IMR-90 (cell line): ENCODE data around the gene PLEKHA8. TPM values are rescaled to one million over a fixed set of nuclear protein-coding genes. Genes with fewer than 3 reads are reported as not detected.

ENCODE experiments used
- ATAC-seq: fragments of 200-7000 bp; cut with Tn5 transposase; 2 replicates; pipeline ENCODE4 v1.9.1; 2020; ENCODE audit warnings: low read depth, mild to moderate bottlenecking, moderate library complexity
- BruUV-seq: library from RNA; stranded (reverse); fragments of 400-500 nt; replicated peaks from 2 replicates; lab custom pipeline; 2021; lab: Mats Ljungman, UMichigan
- CTCF ChIA-PET: fragments of 300-600 bp; formaldehyde crosslinking; extraction: SDS; loops from one replicate; lab custom pipeline; 2021; ENCODE audit warnings: antibody characterized with exemption; lab: Yijun Ruan, JAX
- POLR2A ChIA-PET: fragments of 300-600 bp; sonication (Branson Sonifier 250); formaldehyde crosslinking; loops from one replicate; lab custom pipeline; 2022; ENCODE audit warnings: antibody characterized with exemption; ENCODE audit not compliant: unreplicated experiment; lab: Charles Lee
- DNase-seq: peaks from one replicate; pipeline ENCODE4 v3.0.0; 2013
- H2AFZ ChIP-seq: replicated peaks from 2 replicates; pipeline ENCODE3; 2013; ENCODE audit warnings: low read length, mild to moderate bottlenecking; ENCODE audit not compliant: poor library complexity
- H2AK5ac ChIP-seq: 2 replicates; pipeline ENCODE4 v1.6.1; 2013; ENCODE audit warnings: low read depth, low read length, inconsistent platforms
- H2AK9ac ChIP-seq: replicated peaks from 2 replicates; pipeline ENCODE3; 2013; ENCODE audit warnings: mild to moderate bottlenecking, low read depth, low read length, moderate library complexity; ENCODE audit not compliant: poor library complexity
- H2BK120ac ChIP-seq: 2 replicates; pipeline ENCODE4 v1.6.1; 2013; ENCODE audit warnings: low read depth, low read length, inconsistent platforms
- H2BK15ac ChIP-seq: 3 replicates; pipeline ENCODE4 v1.6.1; 2013; ENCODE audit warnings: low read depth, low read length, inconsistent platforms
- H2BK20ac ChIP-seq: 2 replicates; pipeline ENCODE4 v1.6.1; 2013; ENCODE audit warnings: low read depth, mild to moderate bottlenecking, inconsistent platforms, low read length, moderate library complexity
- H2BK5ac ChIP-seq: 2 replicates; pipeline ENCODE4 v1.6.1; 2013; ENCODE audit warnings: mild to moderate bottlenecking, low read depth, low read length, inconsistent platforms; ENCODE audit not compliant: poor library complexity, severe bottlenecking
- H3K14ac ChIP-seq: replicated peaks from 2 replicates; pipeline ENCODE4 v1.6.1; 2013; ENCODE audit warnings: low read depth, low read length, inconsistent platforms
- H3K18ac ChIP-seq: 2 replicates; pipeline ENCODE4 v1.6.1; 2013; ENCODE audit warnings: low read depth, low read length, control low read depth
- H3K23ac ChIP-seq: 2 replicates; pipeline ENCODE4 v1.6.1; 2013; ENCODE audit warnings: low read depth, low read length, inconsistent platforms
- H3K27ac ChIP-seq: 2 replicates; pipeline ENCODE4 v1.5.1; 2013; ENCODE audit warnings: mild to moderate bottlenecking, control low read depth, low read length; ENCODE audit not compliant: insufficient read depth
- H3K27me3 ChIP-seq: 2 replicates; pipeline ENCODE4 v1.6.1; 2013; ENCODE audit warnings: low read length; ENCODE audit not compliant: control insufficient read depth, insufficient read depth
- H3K36me3 ChIP-seq: 2 replicates; pipeline ENCODE4 v1.6.1; 2013; ENCODE audit warnings: low read length, mixed read lengths; ENCODE audit not compliant: control insufficient read depth, insufficient read depth
- H3K4ac ChIP-seq: 2 replicates; pipeline ENCODE4 v1.6.1; 2013; ENCODE audit warnings: low read depth, low read length, inconsistent platforms
- H3K4me1 ChIP-seq: 2 replicates; pipeline ENCODE4 v1.6.1; 2013; ENCODE audit warnings: low read length, mixed read lengths; ENCODE audit not compliant: control insufficient read depth, insufficient read depth
- H3K4me2 ChIP-seq: 2 replicates; pipeline ENCODE4 v1.6.1; 2013; ENCODE audit warnings: low read depth, mild to moderate bottlenecking, control low read depth, low read length, moderate library complexity
- H3K4me3 ChIP-seq: 2 replicates; pipeline ENCODE4 v1.5.1; 2013; ENCODE audit warnings: low read depth, mild to moderate bottlenecking, control low read depth, low read length, moderate library complexity; ENCODE audit not compliant: insufficient read depth
- H3K56ac ChIP-seq: 2 replicates; pipeline ENCODE4 v1.6.1; 2013; ENCODE audit warnings: low read length, inconsistent platforms; ENCODE audit not compliant: insufficient read depth; ENCODE audit errors: extremely low read depth
- H3K79me1 ChIP-seq, 2 experiments: 2 replicates each; pipeline ENCODE4 v1.6.1; 2013; ENCODE audit warnings: low read length in 2 of 2, inconsistent platforms in 1 of 2, low read depth in 1 of 2
- H3K9ac ChIP-seq: 2 replicates; pipeline ENCODE4 v1.6.1; 2013; ENCODE audit warnings: low read depth, low read length, control low read depth
- H3K9me1 ChIP-seq: 2 replicates; pipeline ENCODE4 v1.6.1; 2013; ENCODE audit warnings: low read length, inconsistent platforms; ENCODE audit not compliant: insufficient read depth
- H3K9me3 ChIP-seq: 2 replicates; pipeline ENCODE4 v1.6.1; 2013; ENCODE audit warnings: low read length; ENCODE audit not compliant: control insufficient read depth, insufficient read depth
- H4K20me1 ChIP-seq: 2 replicates; pipeline ENCODE4 v1.6.1; 2013; ENCODE audit warnings: low read length, inconsistent platforms; ENCODE audit not compliant: insufficient read depth
- H4K5ac ChIP-seq: 2 replicates; pipeline ENCODE4 v1.6.1; 2013; ENCODE audit warnings: mild to moderate bottlenecking, low read depth, low read length, control low read depth
- H4K8ac ChIP-seq, 2 experiments: 2 replicates each; pipeline ENCODE4 v1.6.1; 2013; ENCODE audit warnings: low read depth in 2 of 2, low read length in 2 of 2, control low read depth in 1 of 2, inconsistent platforms in 1 of 2
- H4K91ac ChIP-seq: 2 replicates; pipeline ENCODE4 v1.6.1; 2013; ENCODE audit warnings: low read depth, low read length, inconsistent platforms; ENCODE audit not compliant: insufficient read depth
- BHLHE40 ChIP-seq: fragments of 150-350 bp; IDR thresholded peaks from 2 replicates; pipeline ENCODE4 v1.6.1; 2016; ENCODE audit warnings: mild to moderate bottlenecking, low read depth, low read length
- CEBPB ChIP-seq: IDR thresholded peaks from 2 replicates; pipeline ENCODE4 v1.6.1; 2012; ENCODE audit warnings: low read depth, low read length, improper control_type of control experiment
- CHD1 ChIP-seq: IDR thresholded peaks from 2 replicates; pipeline ENCODE4 v1.6.1; 2012; ENCODE audit warnings: low read depth, low read length, improper control_type of control experiment
- FOS ChIP-seq: fragments of 150-350 bp; IDR thresholded peaks from 2 replicates; pipeline ENCODE4 v1.6.1; 2016; ENCODE audit warnings: low read depth, low read length
- MAFK ChIP-seq: IDR thresholded peaks from 2 replicates; pipeline ENCODE4 v1.6.1; 2012; ENCODE audit warnings: low read depth, low read length, improper control_type of control experiment
- MAZ ChIP-seq: IDR thresholded peaks from 2 replicates; pipeline ENCODE4 v1.6.1; 2012; ENCODE audit warnings: low read depth, mild to moderate bottlenecking, low read length, improper control_type of control experiment, moderate library complexity, borderline replicate concordance
- MXI1 ChIP-seq: IDR thresholded peaks from 2 replicates; pipeline ENCODE4 v1.6.1; 2012; ENCODE audit warnings: low read depth, mild to moderate bottlenecking, low read length, moderate library complexity, borderline replicate concordance
- NFE2L2 ChIP-seq: fragments of 150-350 bp; IDR thresholded peaks from 2 replicates; pipeline ENCODE4 v1.6.1; 2016; ENCODE audit warnings: low read depth, mild to moderate bottlenecking, low read length
- POLR2A ChIP-seq: IDR thresholded peaks from 2 replicates; pipeline ENCODE4 v1.6.1; 2012; ENCODE audit warnings: mild to moderate bottlenecking, low read depth, low read length
- RAD21 ChIP-seq: IDR thresholded peaks from 2 replicates; pipeline ENCODE4 v1.6.1; 2012; ENCODE audit warnings: low read length, improper control_type of control experiment
- RCOR1 ChIP-seq: IDR thresholded peaks from 2 replicates; pipeline ENCODE4 v1.6.1; 2012; ENCODE audit warnings: mild to moderate bottlenecking, low read length, improper control_type of control experiment; ENCODE audit not compliant: insufficient replicate concordance
- RFX5 ChIP-seq: IDR thresholded peaks from 2 replicates; pipeline ENCODE4 v1.8.0; 2012; ENCODE audit warnings: low read depth, mild to moderate bottlenecking, low read length, moderate library complexity
- SMC3 ChIP-seq: fragments of 150-350 bp; IDR thresholded peaks from 2 replicates; pipeline ENCODE4 v1.6.1; 2016; ENCODE audit warnings: low read depth, mild to moderate bottlenecking, antibody characterized with exemption, low read length, moderate library complexity
- USF2 ChIP-seq: fragments of 150-350 bp; IDR thresholded peaks from 2 replicates; pipeline ENCODE4 v1.6.1; 2017; ENCODE audit warnings: mild to moderate bottlenecking, antibody characterized with exemption, low read length, low read depth
- WGBS, 2 experiments: methylation state at CpG; one replicate each; pipeline versions ENCODE4 v1.1.5 to v1.1.7; 2013; ENCODE audit warnings: missing lambda C conversion rate in 2 of 2; ENCODE audit not compliant: insufficient read length in 1 of 2; ENCODE audit errors: extremely low coverage in 2 of 2; 5-methylcytosine and 5-hydroxymethylcytosine counted together
- dilution Hi-C: fragments of 300-500 bp; cut with HindIII; formaldehyde crosslinking; loops from one replicate; pipeline ENCODE4 v1.14.3; 2018; ENCODE audit warnings: low sequenced_read_pairs; ENCODE audit not compliant: unreplicated experiment
- in situ Hi-C: fragments of 300-500 bp; cut with MboI; formaldehyde crosslinking; loops from 3 replicates; pipeline ENCODE4 v1.14.3; 2019; ENCODE audit warnings: low sequenced_read_pairs, inconsistent platforms, mixed read lengths
- intact Hi-C: fragments of 100-400 bp; cut with micrococcal nuclease; formaldehyde crosslinking; loops from 2 replicates; pipeline ENCODE4 v1.10.0; 2022
- polyA plus RNA-seq, 3 experiments: library from polyadenylated mRNA; depleted of rRNA; stranded (reverse); fragments of >200 nt; gene quantifications; 2 replicates each; pipeline ENCODE4 v1.2.3, GENCODE V29; 2012; ENCODE audit warnings: low replicate concordance in 1 of 3
- total RNA-seq: library from RNA; depleted of rRNA; stranded (reverse); fragments of >200 nt; gene quantifications from 2 replicates; pipeline ENCODE4 v1.2.3, GENCODE V29; 2012
- TF ChIP-seq, protein P1 (sequence below): fragments of 150-350 bp; IDR thresholded peaks from 2 replicates; pipeline ENCODE4 v1.6.1; 2016; ENCODE audit warnings: low read depth, mild to moderate bottlenecking, low read length, moderate library complexity, borderline replicate concordance
- TF ChIP-seq, protein P2 (sequence below): conservative IDR thresholded peaks from 2 replicates; pipeline ENCODE4 v1.5.1; 2012; ENCODE audit warnings: mild to moderate bottlenecking, low read depth, low read length, improper control_type of control experiment

Gene PLEKHA8
- total and polyA plus RNA-seq, 2 of the 4 experiments (the other 2 are of a cell fraction): 3.6 to 9.7 TPM

DNA sequence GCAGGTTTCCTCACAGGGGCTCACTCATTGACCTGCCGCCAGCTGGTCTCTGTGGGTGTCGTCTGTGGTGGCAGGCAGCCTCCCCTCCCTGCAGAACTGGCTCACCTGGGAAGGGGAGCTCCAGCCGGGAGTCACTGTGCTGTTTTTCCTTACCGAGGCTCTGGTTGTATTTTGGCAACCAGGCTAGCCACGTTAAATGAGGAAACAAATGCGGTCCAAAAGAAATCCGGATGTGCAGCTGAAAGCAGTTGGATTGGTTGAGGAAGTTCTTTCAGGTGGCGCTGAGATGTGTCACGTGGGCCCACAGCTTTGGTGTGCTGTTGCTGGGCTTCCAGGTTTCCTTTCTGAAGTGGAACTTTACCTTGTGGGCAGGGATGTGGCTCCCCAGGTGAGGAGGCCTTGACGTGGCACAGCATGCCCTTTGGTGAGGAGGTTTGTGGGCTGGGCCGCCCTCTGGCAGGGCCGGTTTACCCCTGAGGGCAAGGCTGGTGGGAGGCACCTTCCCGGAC is 120.8 kb downstream of the PLEKHA8 start:
- intact Hi-C loops (no loop called here), dilution Hi-C loops (no loop called here), in situ Hi-C loops (no loop called here)
- Histone ChIP-seq H3K4me2 (no peak overlapping the region), H4K8ac (no peak overlapping the region), H3K27me3 (no peaks in the 10 kb centered on the region), H3K27ac (no peak overlapping the region), H4K20me1 (no peaks in the 10 kb centered on the region), H3K23ac (no peak overlapping the region), H2BK120ac (no peak overlapping the region), H4K91ac (no peak overlapping the region), H3K79me1 (peaks cover 0 to 3% of the 10 kb centered on the region in 2 experiments; a peak in 2 of 4 replicates), H3K9me3 (no peaks in the 10 kb centered on the region), H3K14ac (no peak overlapping the region), H2BK20ac (no peak overlapping the region), H2AK5ac (no peak overlapping the region), H2AK9ac (no peak overlapping the region), H2AFZ (no peak overlapping the region), H3K4me3 (no peak overlapping the region), H3K4me1 (peaks cover 3% of the 10 kb centered on the region; the same call in 1 of the 2 replicates), H3K36me3 (peaks cover 3% of the 10 kb centered on the region), H2BK15ac (no peak overlapping the region), H4K5ac (no peak overlapping the region), H3K9me1 (no peaks in the 10 kb centered on the region), H3K56ac (no peak overlapping the region), H3K9ac (no peak overlapping the region), H3K4ac (no peak overlapping the region), H2BK5ac (no peak overlapping the region), H3K18ac (no peak overlapping the region)
- whole genome bisulfite sequencing, 2 experiments: 85% methylated on average over 10 of the region's 13 CpGs; no CpG with 5 or more reads in 1 of the 2 experiments
- ATAC-seq: no peak
- ChIA-PET CTCF (no interaction called here), POLR2A (no interaction called here)
- no peak for DNase-seq
- no TSS peak for BruUV-seq
- TF ChIP-seq MAFK (no peak), RFX5 (no peak), NFE2L2 (no peak), BHLHE40 (no peak), USF2 (no peak), RCOR1 (no peak), CHD1 (no peak), SMC3 (no peak), CEBPB (no peak), MXI1 (no peak), RAD21 (no peak), POLR2A (no peak), FOS (no peak), MAZ (no peak)
- TF ChIP-seq, protein P1, sequence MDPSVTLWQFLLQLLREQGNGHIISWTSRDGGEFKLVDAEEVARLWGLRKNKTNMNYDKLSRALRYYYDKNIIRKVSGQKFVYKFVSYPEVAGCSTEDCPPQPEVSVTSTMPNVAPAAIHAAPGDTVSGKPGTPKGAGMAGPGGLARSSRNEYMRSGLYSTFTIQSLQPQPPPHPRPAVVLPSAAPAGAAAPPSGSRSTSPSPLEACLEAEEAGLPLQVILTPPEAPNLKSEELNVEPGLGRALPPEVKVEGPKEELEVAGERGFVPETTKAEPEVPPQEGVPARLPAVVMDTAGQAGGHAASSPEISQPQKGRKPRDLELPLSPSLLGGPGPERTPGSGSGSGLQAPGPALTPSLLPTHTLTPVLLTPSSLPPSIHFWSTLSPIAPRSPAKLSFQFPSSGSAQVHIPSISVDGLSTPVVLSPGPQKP: no peak
- TF ChIP-seq, protein P2, sequence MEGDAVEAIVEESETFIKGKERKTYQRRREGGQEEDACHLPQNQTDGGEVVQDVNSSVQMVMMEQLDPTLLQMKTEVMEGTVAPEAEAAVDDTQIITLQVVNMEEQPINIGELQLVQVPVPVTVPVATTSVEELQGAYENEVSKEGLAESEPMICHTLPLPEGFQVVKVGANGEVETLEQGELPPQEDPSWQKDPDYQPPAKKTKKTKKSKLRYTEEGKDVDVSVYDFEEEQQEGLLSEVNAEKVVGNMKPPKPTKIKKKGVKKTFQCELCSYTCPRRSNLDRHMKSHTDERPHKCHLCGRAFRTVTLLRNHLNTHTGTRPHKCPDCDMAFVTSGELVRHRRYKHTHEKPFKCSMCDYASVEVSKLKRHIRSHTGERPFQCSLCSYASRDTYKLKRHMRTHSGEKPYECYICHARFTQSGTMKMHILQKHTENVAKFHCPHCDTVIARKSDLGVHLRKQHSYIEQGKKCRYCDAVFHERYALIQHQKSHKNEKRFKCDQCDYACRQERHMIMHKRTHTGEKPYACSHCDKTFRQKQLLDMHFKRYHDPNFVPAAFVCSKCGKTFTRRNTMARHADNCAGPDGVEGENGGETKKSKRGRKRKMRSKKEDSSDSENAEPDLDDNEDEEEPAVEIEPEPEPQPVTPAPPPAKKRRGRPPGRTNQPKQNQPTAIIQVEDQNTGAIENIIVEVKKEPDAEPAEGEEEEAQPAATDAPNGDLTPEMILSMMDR: no peak
